NCI-H526 (cell line): ENCODE measurements around the gene BIVM.
"Not testable (repeated sequence)": the region's sequence is repeated elsewhere in the genome, so short reads cannot be mapped to it uniquely, and the experiment has no call there.

Experiments used
- DNase-seq, 2 experiments: peaks; one replicate each; lab custom pipeline; 2025; lab: John Stamatoyannopoulos, UW

Gene BIVM, protein sequence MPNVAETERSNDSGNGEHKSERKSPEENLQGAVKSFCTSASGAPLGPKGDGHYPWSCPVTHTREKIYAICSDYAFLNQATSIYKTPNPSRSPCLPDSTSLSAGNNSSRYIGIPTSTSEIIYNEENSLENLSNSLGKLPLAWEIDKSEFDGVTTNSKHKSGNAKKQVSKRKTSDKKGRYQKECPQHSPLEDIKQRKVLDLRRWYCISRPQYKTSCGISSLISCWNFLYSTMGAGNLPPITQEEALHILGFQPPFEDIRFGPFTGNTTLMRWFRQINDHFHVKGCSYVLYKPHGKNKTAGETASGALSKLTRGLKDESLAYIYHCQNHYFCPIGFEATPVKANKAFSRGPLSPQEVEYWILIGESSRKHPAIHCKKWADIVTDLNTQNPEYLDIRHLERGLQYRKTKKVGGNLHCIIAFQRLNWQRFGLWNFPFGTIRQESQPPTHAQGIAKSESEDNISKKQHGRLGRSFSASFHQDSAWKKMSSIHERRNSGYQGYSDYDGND

DNA sequence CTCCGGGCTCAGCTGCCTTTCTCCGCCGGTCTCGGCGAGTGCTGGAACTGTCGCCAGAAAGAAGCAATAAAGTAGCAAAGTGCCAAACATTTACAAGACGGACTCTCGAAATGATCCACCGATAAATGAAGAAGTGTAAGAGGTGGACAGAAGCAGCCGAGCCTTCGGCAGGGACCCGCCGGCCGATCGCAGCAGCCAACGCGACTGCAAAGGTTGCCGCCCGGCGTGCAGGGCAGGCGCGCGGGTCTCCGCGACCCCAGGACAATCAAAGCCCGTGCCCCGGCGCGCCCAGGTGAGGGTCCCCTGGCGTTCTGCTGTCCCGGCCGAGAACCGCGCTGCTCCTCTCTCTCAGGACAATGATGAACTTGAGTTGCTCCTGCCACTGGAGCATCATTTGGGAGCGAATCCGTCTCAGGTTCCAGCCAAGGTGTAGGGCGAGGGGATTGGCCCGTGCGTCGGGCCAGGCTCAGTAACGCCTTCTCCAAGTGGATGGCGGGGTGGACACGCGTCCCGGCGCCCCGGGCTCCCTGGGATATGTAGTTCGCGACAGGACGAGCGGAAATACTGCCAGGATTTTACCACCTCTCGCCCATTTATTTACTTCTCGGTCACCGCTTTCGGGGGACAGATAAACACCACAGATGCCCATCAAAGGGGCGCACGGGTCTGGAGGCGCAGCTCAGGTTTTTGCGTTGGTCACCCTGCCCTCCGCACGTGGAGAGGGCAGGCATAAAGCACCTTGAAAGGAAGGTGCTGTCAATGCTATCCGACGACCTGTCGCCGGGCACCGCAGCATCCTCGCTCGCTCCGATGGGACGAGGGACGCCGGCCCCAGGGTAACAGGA lies at the start of gene BIVM, which contains the start of gene POGLUT2:
BIVM (plus strand) TSS at position 539 of the 845 bp plus-strand sequence. CDS start 8,149 bp downstream, outside the sequence.
POGLUT2 (minus strand) TSS at position 396 of the 845 bp plus-strand sequence; CDS start at position 90, 306 bp downstream.
- peak; percentile 95 to 97 for DNase-seq

DNA sequence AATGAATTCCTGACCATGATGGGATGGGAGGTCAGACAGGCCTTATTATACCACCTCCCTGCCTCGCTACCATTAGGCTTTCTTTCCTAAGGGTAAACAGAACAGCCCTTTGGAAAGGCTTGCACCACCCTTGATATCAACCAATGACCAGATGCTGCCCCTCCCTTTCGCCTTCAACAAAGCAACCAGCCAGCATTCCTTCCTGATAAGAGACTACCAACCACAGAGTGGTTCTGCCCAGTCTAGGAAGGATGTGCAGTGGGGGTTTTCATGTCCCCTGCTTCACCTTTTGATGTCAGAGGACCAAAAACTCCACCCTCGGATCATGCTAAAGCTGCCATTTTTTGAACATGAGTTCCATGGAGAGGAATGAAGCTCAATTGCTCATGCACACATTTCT lies 47.0 kb upstream of the BIVM start:
- no peak for DNase-seq

DNA sequence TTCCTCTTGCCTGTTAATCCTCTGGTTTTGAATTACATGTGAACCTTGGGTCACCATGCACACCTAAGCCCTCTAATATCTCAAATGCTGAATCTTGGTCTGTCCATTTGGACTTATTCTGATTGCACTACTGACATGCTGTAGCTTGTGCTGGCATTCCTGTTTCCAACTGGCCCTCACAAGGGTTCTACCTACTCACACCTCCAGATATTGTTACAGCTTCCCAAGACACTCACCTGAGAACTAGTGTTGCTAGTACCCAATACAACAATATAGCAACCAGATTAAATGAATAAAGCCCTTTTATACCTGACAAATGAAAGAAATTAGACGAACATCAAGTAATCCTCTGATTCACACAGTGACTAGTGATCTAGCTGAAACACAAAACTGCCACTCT lies 41.9 kb upstream of the BIVM start:
- DNase-seq = no peak

DNA sequence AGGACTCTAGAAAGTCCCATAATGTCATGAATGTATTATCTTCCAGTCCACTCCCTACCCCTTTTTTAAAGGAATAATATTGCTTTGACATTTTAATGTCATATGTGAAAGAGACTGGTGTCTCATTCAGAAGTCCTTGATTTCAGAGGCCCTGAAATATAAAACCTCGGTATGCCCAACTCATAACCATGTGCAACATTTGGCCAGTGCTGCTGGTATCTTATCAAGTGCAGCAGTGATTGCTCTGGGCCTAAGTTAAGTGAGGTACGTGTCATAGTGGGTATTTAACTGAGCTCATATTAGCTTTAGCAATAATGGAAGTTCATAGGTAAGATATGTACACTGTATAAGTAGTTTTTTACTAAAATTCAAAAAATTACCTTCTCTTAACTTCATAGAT lies 40.1 kb upstream of the BIVM start:
- DNase-seq = no peak

DNA sequence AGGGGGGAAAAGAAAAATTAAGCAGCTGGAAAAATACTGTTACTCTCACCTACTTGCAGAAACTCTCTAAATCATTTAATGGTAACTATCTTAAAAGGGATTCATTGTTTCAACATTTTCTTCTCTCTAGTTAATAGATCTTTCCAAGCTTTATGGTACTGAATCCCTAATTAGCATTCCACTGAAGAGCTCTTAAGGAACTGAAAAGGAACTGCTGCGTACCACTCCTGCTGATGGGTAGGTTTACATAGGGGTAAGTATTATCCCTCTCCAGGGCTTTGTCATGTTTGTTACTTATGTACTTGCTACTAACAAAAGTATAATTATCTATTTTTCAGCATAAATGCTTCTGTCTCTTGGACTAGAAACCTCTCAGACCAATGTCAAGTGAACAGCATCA lies 37.8 kb upstream of the BIVM start:
- DNase-seq = no peak

DNA sequence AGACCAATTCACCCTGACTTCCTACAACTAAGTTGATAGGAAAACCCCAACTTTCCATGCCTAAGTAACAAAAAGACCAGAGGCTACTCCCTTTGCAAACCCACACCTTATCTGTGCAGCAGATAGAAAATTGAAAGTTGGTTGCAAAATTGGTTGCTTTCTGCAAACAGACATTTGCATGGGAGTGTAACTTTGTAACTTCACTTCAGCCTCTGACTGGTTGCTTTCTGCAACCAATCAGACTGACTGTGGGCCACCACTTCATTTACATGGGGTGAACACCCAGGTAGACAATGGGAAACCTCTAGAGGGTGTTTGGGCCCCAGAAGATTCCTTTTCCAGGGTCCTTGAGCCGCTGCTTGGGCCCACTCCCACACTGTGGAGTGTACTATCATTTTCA lies 35.2 kb upstream of the BIVM start:
- no peak for DNase-seq

DNA sequence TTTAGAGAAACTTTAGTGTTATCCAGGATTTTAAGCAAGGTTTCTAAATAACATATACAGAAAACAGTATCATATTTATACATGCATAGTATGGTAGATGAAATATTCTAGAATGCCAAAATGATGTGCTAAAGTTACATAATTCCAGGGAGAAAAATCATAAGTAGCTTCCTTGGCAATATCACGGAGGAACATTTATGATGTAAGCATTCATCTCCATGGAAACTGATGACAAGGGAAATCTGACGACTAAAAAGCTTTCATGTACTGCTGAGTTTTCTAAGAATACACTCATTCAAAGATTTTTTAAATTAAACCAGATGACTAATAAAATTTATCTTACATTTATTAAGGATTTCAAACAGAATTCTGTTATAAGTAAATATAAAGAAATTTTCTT lies 30.0 kb upstream of the BIVM start:
- no peak for DNase-seq

DNA sequence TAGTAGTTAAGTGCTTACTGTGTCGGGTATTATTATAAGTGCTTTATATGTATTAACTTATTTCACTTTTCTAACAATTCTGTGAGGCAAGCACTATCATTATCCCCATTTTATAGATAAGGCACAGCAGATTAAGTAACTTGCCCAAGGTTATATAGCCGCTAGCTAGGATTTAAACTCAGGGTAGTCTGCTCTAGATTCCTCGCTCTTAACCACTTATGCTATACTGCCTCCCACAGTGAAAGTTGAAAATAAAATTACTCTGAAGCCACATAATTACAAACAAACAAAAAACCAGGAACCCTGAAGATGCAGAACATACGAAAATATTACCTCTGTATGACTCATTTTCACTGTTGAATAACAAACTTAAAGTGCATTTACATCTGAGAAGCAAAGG lies 29.2 kb upstream of the BIVM start:
- DNase-seq = no peak

DNA sequence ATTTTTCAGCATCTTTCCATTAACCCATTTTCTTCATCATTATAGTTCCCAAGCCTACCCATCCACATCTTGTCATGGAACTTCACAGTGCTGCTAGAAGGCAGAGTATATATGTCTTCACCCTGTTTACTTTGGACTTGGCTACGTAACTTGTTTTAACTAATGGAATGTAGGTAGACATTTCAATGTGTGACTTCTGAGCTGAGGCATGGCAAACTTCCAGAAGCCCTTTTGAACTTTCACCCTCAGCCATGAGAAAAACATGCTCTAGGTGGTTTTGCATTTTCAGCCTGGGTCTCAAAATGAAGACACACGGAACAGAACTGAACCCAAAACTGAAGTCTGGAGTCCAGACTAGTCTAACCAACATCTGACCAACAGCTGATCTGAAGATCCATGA lies 28.5 kb upstream of the BIVM start:
- DNase-seq = no peak

DNA sequence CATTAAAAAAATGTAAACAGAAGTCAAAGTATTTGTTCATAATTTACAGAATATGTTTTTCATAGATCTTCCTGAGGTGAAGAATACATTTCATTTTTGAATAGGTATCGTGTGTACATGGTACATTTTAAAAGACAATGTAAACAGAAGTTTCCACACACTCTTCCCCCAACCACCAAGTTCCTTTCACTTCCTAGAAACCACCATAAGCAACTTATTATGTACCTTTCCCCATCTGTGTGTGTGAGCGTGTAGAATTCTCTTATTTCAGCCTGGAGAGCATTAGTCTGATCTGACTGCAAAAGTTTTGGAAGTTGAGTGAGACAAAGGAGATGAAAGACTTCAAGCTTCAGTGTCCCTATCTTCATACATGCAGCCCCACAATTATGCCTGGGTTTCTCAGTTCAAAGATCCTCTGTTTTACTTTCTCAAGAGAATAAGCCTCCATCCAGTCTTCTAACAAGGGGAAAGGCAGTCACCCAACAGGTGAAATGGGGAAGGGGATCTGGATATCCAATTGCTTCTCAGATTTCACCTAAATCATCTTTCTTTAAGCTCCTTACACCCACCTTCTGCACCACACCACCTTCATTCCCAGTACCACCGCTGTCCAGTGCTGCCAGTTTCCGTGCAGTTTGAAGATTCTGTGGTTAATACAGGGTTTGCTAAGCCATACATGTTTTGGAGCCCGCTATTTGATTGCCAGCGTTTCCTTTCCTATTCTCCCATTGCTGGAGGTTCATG lies 27.4 kb upstream of the BIVM start:
- no peak for DNase-seq

DNA sequence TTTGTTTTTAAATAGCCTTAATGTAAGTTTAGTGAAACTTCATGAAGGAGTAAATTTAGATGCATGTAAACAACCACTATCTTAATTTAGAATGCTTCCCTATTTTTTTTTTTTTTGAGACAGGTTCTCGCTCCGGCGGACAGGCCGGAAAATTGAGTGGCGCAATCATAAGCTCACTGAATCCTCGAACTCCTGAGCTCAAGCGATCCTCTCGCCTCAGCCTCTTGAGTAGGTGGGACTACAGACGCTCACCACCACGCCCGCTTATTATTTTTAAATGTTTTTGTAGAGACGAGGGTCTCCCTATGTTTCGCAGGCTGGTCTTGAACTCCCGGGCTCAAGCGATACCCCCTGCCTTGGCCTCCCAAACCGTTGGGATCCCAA lies 26.9 kb upstream of the BIVM start:
- DNase-seq = no peak

DNA sequence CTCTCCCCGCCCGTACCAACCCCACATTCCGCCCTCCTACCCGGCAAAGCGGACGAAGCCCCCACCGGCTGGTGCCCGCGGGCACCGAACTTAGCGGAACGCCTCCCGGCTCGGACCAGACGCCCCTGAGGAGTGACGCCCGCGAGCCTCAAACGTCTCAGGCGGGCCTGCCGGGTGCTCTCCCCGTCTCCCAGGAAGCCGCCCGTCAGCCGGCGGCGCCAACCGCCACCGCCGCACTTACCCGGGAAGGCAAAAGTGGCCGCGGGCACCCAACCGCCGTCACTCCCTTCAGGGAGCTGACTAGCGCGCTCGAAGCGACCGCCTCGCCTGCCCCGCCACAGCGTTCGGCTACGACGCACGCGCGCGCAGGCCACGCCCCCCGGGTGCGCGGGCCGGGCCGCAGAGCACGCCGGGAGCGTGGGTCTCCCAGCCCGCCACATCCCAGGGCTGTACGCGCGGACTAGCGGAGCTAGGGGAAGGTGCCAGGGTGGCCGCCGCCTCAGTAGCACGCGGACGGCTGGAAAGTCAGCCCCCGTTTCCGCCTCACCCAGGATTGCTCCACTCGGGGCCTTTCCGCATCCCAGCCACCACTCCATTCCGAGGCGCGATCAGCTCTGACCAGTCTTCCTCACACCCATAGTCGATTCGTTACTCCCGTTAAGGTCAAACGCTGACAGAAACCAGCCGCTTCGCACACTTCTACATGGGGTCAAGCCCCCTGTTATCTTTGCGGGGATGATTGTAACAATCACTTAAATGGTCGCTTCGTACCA lies 25.3 kb upstream of the BIVM start, which contains the start of gene TEX30:
TEX30 (minus strand) TSS at position 346 of the 773 bp plus-strand sequence. CDS start 3,760 bp downstream, outside the sequence.
- peak; percentile 62 to 94 for DNase-seq

DNA sequence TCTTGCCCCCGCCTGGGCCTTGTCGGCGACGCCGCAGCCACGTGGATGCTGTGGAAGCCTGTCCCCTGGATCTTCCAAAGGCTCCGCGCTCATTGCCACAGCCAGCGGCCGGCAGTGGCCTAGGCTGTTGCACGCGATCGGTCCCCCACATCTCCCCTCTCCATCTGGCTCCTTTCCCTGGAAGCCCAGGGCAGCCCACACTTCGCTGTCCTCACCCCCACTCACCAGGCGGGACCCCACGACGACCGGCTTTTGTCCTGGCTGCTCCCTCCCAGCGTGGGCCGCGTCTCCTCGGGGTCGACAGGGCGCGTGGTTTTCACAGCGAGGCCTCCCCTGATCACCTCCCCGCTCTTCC lies 24.7 kb upstream of the BIVM start:
- DNase-seq = no peak

DNA sequence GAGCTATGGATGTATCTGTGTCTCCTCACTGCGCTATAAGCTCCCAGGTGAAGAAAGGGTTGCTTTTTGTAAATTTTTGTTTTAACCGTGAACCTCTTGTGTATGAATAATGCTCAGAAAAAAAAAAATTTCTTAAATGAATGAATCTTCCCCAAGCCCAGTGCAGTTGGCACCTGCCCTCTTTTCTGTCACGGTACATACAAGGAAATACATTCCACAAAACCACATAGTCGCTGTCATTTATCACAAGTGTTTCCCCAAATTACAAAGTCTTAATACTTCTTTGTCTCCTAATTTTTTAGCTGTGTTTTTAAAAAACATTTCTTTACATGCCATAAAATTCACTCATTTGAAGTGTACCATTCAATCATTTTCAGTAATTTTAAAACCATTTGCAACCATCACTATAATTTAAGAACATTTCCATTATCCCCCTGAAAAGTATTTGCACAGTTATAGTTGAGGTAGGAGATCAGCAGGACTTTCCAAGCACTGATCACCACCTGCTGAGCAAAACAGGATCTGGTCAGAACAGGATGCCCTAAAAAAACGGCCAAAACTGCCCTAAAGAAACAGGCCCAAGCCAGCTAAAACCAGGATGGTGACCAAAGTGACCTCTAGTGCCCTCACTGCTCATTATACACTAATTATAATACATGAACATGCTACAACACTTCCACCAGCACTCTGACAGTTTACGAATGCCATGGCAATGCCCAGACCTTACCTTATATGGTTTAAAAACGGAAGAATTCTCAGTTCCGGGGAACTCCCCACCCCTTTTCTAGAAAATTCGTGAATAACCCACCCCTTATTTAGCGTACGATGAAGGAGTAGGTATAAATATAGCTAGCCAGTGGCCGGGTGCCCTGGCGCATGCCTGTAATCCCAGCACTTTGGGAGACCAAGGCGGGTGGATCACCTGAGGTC lies 24.1 kb upstream of the BIVM start:
- DNase-seq = peak in 1 of 2 experiments; percentile 12

DNA sequence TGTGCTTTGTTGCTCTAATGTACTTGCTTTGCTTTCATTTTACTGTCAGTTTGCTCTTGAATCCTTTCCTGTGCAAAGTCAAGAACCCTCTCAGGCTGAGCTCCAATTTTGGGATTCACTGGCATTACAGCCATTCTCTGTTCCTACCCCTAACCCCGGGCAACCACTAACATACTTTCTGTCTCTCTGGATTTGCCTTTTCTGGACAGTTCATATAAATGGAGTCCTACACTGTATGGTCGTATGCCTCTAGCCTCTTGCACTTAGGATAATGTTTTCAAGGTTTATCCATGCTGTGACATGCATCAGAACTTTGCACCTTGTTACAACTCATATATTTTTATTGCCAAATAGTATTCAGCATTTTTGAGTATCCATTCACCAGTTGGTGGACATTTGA lies 22.6 kb upstream of the BIVM start:
- no peak for DNase-seq

DNA sequence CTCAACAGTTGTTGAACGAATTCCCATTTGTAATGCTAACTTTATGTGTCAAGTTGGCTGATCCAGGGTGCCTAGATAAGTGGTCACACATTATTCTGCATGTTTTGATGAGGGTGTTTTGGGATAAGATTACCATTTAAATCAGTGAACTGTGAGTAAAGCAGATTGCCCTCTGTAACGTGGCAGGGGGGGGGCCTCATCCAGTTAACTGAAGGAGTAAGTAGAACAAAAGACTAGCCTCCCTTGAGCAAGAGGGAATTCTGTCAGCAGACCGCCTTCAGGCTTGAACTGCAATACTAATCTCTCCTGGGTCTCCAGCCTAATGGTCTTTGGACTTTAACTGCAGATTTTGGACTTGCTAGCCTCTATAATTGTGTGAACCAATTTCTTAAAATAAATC lies 21.2 kb upstream of the BIVM start:
- DNase-seq = no peak

DNA sequence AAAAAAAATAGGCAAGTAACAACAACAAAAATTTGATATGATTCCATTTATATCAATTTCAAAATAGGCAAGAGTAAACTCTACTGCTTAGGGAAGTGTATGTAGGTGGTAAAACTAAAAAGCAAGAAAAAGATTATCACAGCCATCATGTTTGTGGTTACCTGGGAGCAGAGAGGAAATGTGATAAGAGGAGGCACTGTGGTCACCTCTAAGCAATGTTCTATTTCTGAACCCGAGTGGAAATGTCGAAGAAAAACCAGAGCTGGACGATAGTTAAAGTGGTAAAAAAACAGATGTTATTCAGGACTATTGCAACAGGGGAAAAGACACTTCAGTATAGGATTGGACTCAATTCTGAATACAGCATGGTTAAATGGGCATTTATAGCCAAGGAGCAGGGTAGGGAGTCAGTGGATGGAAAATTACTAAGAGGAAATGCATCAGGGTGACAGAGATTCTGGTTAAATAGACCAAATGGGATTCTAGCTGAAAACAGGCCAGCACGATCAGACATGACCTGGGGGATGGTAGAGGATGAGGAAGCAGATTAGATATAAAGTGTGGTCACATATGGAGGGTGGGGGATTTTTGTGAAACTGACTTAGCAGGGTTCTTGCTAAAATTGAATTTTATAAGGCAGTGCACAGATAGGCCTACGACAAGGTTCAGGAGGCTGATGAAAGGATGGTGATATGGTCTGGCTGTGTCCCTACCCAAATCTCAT lies 19.3 kb upstream of the BIVM start:
- no peak for DNase-seq

DNA sequence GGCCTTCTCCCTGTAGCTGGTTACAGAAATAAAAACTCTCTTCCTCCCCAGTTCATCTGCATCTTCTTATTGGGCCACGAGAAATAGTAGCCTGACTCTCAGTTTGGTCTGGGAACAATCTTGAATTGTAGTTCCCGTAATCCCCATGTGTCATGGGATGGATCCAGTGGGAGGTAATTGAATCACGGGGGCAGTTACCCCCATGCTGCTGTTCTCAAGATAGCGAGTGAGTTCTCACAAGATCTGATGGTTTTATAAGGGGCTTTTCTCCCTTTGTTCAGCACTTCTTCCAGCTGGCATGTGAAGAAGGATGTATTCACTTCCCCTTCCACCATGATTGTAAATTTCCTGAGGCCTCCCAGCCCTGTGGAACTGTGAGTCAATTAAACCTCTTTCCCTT lies 18.3 kb upstream of the BIVM start:
- DNase-seq = not testable (repeated sequence)

DNA sequence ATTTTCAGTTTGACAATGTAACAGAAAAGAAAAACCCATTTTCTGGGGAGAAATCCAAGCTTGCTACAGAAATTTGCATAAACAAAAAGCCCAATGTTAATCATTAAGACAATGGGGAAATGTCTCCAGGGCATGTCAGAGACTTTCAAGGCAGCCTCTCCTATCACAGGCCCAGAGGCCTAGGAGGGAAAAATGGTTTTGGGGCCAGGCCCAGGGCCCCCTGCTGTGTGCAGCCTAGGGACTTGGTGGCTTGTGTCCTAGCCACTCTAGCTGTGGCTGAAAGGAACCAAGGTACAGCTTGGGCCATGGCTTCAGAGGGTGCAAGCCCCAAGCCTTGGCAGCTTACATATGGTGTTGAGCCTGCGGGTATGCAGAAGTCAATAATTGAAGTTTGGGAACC lies 17.3 kb upstream of the BIVM start:
- no peak for DNase-seq

DNA sequence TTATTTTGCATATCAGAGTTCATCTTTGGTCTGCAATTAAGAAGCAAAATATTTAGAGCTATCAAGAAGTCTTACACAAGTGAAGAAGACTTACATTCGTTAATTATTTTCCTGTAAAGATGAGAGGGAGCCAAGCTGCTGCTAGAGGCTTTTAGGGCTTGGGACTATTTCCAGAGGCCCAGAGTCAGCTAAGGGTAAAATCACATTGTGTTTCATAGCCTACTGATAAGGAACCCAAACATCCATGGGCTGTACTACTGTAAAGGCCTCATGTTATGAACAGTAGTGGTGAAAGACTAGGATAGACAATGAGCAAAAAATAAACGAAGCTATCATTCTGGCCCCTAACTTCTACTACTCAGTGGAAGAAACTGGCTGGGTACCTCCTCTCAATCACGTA lies 14.4 kb upstream of the BIVM start:
- no peak for DNase-seq
